Cardiac septum (tissue), 1 donor: ENCODE results near the gene AGR3. TPM values are rescaled to one million over a fixed set of nuclear protein-coding genes. Genes with fewer than 3 reads are reported as not detected.

ENCODE experiments used
- DNase-seq: peaks from one replicate; pipeline ENCODE4 v3.0.0-alpha.2; 2020; ENCODE audit warnings: low spot score
- intact Hi-C: fragments of 100-400 bp; cut with DNase I; formaldehyde crosslinking; loops from one replicate; pipeline ENCODE4 v1.14.0; 2022
- total RNA-seq: library from RNA; stranded (reverse); fragmentation: NEBNext Ultra II Directional; extraction: Animal tissue kit (Norgen Biotek cat#: 25700); gene quantifications from one replicate; pipeline ENCODE4 v1.2.1, GENCODE V29; 2021
- donor health status: DM: no; HTN: no; CAD: no.

AGR3 gene
- total RNA-seq, 1 donor from 2014 or later: not detected

- intact Hi-C loops: no loop called here
- no peak for DNase-seq
Measured at GRCh38 chr7:16840094-16840493, 41.7 kb downstream of the AGR3 start.

- no peak for DNase-seq
- intact Hi-C loops: no loop called here
Measured at GRCh38 chr7:16839646-16840045, 42.1 kb downstream of the AGR3 start.

GRCh38 chr7:16838891-16839290, 42.9 kb downstream of the AGR3 start:
- DNase-seq: no peak
- intact Hi-C loops: no loop called here

GRCh38 chr7:16838386-16838785, 43.4 kb downstream of the AGR3 start:
- intact Hi-C loops: no loop called here
- DNase-seq: no peak

- no peak for DNase-seq
- intact Hi-C loops: no loop called here
Measured at GRCh38 chr7:16836481-16836880, 45.3 kb downstream of the AGR3 start.

GRCh38 chr7:16833373-16833772, 48.4 kb downstream of the AGR3 start:
- intact Hi-C loops: no loop called here
- DNase-seq: no peak

- DNase-seq: no peak
- intact Hi-C loops: no loop called here
Measured at GRCh38 chr7:16826060-16826459, 55.7 kb downstream of the AGR3 start.

GRCh38 chr7:16822029-16822428, 59.8 kb downstream of the AGR3 start:
- no peak for DNase-seq
- intact Hi-C loops: no loop called here

- intact Hi-C loops: no loop called here
- DNase-seq: no peak
Measured at GRCh38 chr7:16818732-16819131, 63.1 kb downstream of the AGR3 start.

- intact Hi-C loops: no loop called here
- no peak for DNase-seq
Measured at GRCh38 chr7:16817536-16817935, 64.2 kb downstream of the AGR3 start.

GRCh38 chr7:16816824-16817223, 65.0 kb downstream of the AGR3 start:
- DNase-seq: no peak
- intact Hi-C loops: no loop called here

- no peak for DNase-seq
- intact Hi-C loops: no loop called here
Measured at GRCh38 chr7:16815001-16815400, 66.8 kb downstream of the AGR3 start.

GRCh38 chr7:16813232-16813616, 68.6 kb downstream of the AGR3 start:
- intact Hi-C loops: no loop called here
- DNase-seq: no peak

- DNase-seq: no peak
- intact Hi-C loops: no loop called here
Measured at GRCh38 chr7:16812542-16813231, 69.1 kb downstream of the AGR3 start.

GRCh38 chr7:16811551-16811950, 70.2 kb downstream of the AGR3 start:
- intact Hi-C loops: no loop called here

GRCh38 chr7:16810573-16810972, 71.2 kb downstream of the AGR3 start:
- DNase-seq: no peak
- intact Hi-C loops: no loop called here

More at GRCh38 chr7:16811551-16811950, 70.2 kb downstream of the AGR3 start:
- no peak for DNase-seq

- intact Hi-C loops: no loop called here
- no peak for DNase-seq
Measured at GRCh38 chr7:16810112-16810511, 71.7 kb downstream of the AGR3 start.

Other genes with a start within 250 kb of the AGR3 start
- gene ANKMY2, start 236.2 kb downstream of the AGR3 start, total RNA-seq: 36.5 TPM
- gene BZW2, start 235.8 kb downstream of the AGR3 start, total RNA-seq: 285 TPM
- 13.5 TPM for gene TSPAN13, start 128.2 kb downstream of the AGR3 start, total RNA-seq
- gene AGR2, start 77.0 kb downstream of the AGR3 start, total RNA-seq: not detected